ENCODE measurements around the gene IGLL5. TPM values are rescaled to one million over a fixed set of nuclear protein-coding genes. Genes with fewer than 3 reads are reported as not detected.

The IGLL5 gene
- total and polyA plus RNA-seq, 2 donors = 0.69 to 1.6 TPM

DNA sequence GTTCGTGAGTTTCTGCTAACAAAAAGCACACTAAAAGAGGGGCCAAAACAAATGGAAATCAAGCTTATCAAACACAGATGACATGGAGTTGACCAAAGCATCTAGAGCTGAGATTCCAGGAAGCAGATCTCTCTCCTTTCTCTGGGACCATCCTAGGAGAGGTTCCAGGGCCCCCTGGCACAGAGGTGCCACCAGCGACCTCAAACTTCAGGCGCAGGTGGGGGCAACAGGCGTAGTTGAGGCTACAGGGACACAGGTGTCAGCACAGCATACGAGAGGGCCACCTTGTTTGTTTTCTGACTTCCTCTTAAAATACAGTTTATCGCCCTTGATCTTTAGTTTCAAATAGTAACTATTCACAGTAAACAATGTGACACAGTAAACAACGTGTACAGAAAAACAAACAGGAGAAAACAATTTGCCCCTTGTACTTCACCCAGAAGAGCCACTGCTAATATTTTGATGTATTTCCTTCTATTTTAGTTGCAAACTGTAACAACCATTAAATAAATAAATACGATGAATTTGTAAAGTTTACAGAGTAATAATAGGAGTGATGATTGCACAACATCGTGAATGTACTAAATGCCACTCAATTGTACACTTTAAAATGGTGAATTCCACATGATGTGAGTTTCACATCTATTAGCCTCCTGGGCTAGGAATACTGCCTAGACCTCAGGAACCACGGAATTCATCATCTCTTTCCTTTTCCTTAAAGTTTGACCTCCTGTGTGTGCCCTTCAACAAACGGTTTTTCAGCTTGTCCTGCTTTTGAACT lies 52.2 kb downstream of the IGLL5 start:
- H3K36me3 ChIP-seq (ENCODE audit: insufficient read depth) = no peaks in the 10 kb centered on the region
- H3K4me1 ChIP-seq (ENCODE audit: insufficient read depth) = no peaks in the 10 kb centered on the region
- no peak overlapping the region for H3K4me3 ChIP-seq (ENCODE audit: low read depth, low read length)
- 72% methylated on average over 11 of the region's 11 CpGs for WGBS
- no peak overlapping the region for H3K27ac ChIP-seq (ENCODE audit: low read depth)
- DNase-seq (ENCODE audit: extremely low spot score) = no peak

- Histone ChIP-seq H3K27ac (ENCODE audit: low read depth) (no peak overlapping the region), H3K36me3 (ENCODE audit: insufficient read depth) (no peaks in the 10 kb centered on the region), H3K4me1 (ENCODE audit: insufficient read depth) (no peaks in the 10 kb centered on the region), H3K4me3 (ENCODE audit: low read depth, low read length) (no peak overlapping the region)
- 93% methylated on average over 6 of the region's 6 CpGs for WGBS
- DNase-seq (ENCODE audit: extremely low spot score) = no peak
These were observed 53.5 kb downstream of the IGLL5 start for GRCh38 chr22:22940961-22941605.

- H3K4me3 ChIP-seq (ENCODE audit: low read depth, low read length) = no peak overlapping the region
- H3K36me3 ChIP-seq (ENCODE audit: insufficient read depth) = no peaks in the 10 kb centered on the region
- no peaks in the 10 kb centered on the region for H3K4me1 ChIP-seq (ENCODE audit: insufficient read depth)
- DNase-seq (ENCODE audit: extremely low spot score) = no peak
- no peak overlapping the region for H3K27ac ChIP-seq (ENCODE audit: low read depth)
- WGBS = 89% methylated on average over 6 of the region's 6 CpGs
These were observed 54.4 kb downstream of the IGLL5 start for GRCh38 chr22:22941831-22942510.

DNA sequence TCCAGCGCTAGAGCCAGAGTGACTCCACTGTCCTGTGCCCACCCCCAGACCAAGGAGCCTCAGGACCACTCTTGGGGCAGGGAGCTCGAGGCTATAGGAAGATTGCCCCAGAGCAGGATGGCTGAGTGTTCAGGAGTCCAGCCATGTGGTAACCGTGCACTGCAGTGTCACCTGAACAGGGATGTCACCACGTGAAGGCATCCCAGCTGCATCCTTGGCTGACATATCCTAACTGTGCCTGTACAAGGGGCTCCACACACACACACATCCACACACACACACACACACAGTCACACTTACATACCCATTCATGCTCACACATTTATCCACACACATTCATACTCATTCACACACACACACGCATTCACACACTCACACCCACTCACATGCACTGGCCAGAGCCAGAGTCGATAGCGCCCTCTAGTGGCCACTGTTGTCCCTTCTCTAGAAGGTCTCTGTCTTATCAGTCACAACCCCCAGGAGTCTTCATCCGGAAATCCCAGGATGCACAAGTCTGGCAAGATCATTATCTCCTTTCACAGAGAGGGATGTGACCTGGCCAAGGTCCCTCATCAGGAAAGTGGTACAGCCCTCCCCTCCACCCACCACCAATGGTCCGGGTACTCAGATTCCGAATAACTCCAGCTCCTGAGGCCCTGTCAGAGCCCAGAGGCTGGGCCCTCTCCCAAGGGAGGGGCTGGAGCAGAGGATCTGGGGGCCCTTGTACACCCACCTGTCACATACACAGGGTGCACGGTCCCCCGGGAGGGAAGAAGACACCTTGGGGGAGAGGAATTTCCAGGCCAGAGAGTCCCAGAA lies 55.1 kb downstream of the IGLL5 start:
- H3K4me1 ChIP-seq (ENCODE audit: insufficient read depth) = no peaks in the 10 kb centered on the region
- WGBS = 56% methylated on average over 12 of the region's 12 CpGs
- H3K36me3 ChIP-seq (ENCODE audit: insufficient read depth) = no peaks in the 10 kb centered on the region
- no peak for DNase-seq (ENCODE audit: extremely low spot score)
- H3K4me3 ChIP-seq (ENCODE audit: low read depth, low read length) = no peak overlapping the region
- no peak overlapping the region for H3K27ac ChIP-seq (ENCODE audit: low read depth)

- H3K36me3 ChIP-seq (ENCODE audit: insufficient read depth) = no peaks in the 10 kb centered on the region
- no peaks in the 10 kb centered on the region for H3K4me1 ChIP-seq (ENCODE audit: insufficient read depth)
- no peak for DNase-seq (ENCODE audit: extremely low spot score)
- H3K4me3 ChIP-seq (ENCODE audit: low read depth, low read length) = no peak overlapping the region
- no peak overlapping the region for H3K27ac ChIP-seq (ENCODE audit: low read depth)
- 82% methylated on average over 14 of the region's 14 CpGs for WGBS
These were observed 56.1 kb downstream of the IGLL5 start for GRCh38 chr22:22943521-22944267.

DNA sequence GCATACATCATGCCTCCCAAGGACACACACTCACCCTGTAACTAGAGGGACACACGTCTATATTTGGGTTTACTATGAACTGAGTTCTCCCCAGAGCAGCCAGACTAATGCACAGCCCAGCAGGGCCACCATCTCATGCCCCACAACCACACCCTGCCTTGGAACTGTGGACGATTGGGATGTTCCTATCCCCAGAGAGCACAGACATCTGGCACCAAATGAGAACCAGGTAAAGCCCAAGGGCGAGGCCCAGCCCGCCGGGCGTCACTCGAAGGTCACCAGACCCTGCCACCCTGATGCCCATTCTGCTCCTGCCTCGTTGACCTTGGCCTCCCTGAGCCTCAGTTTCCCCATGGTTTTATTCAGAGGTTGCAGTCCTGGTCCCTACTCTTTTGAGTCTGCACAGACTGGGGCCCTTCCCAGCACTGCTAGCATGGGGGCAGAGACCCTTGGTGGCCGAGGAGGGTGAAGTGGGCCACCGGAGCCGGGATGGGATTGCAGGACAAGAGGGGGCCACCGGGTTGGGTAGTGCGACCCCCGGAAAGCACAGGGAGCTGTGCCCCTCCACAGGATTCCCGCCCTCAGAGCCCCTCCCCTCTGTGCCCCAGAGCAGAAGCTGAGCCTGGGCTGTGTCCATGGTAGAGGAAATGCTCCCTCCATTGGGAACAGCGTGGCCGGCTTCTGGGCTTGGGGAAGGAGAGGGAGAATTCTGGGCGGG lies 56.8 kb downstream of the IGLL5 start:
- Histone ChIP-seq H3K4me3 (ENCODE audit: low read depth, low read length) (no peak overlapping the region), H3K27ac (ENCODE audit: low read depth) (no peak overlapping the region), H3K36me3 (ENCODE audit: insufficient read depth) (no peaks in the 10 kb centered on the region), H3K4me1 (ENCODE audit: insufficient read depth) (no peaks in the 10 kb centered on the region)
- WGBS = 73% methylated on average over 18 of the region's 18 CpGs
- DNase-seq (ENCODE audit: extremely low spot score) = no peak

DNA sequence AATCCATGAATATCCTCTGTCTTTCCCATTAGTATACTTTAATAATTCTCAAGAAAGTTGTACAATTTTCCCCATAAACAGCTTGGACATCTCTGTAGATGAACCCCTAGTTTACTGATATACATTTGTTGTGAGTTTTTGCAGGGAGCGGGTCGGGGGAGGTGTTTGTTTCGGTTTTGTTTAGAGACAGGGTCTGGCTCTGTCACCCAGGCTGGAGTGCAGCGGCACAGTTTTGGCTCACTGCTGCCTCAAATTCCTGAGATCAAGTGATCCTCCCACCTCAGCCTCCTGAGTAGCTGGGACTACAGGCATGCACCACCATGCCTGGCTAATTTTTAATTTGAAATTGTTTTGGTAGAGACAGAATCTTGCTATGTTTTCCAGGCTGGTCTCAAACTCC lies 57.6 kb downstream of the IGLL5 start:
- DNase-seq (ENCODE audit: extremely low spot score) = no peak
- H3K27ac ChIP-seq (ENCODE audit: low read depth) = no peak overlapping the region
- 70% methylated on average over 4 of the region's 4 CpGs for WGBS

More for the DNA sequence above, 57.6 kb downstream of the IGLL5 start:
- Histone ChIP-seq H3K36me3 (ENCODE audit: insufficient read depth) (no peaks in the 10 kb centered on the region), H3K4me1 (ENCODE audit: insufficient read depth) (no peaks in the 10 kb centered on the region), H3K4me3 (ENCODE audit: low read depth, low read length) (no peak overlapping the region)

Small RNA genes lying within 50 kb of the gene (small RNA-seq; reads per million reads assigned to genes)
- not detected for gene IGLC4
- not detected for gene IGLC5
- not detected for gene IGLJ1
- not detected for gene IGLJ2
- gene IGLJ3 = not detected
- gene IGLJ4 = not detected
- gene IGLJ5 = not detected
- not detected for gene IGLJ6
- not detected for gene IGLJ7
- not detected for gene IGLV2-5
- gene IGLV3-2 = not detected
- gene IGLV3-4 = not detected
- gene IGLV3-6 = not detected
- gene IGLV3-7 = not detected
- not detected for gene MIR5571

Other genes with a start within 250 kb of the IGLL5 start
- not detected for gene GGTLC2, start 243.2 kb upstream of the IGLL5 start, total RNA-seq
- gene GGTLC2, start 243.2 kb upstream of the IGLL5 start, polyA plus RNA-seq = not detected
- 5.4 TPM for gene GNAZ, start 182.7 kb downstream of the IGLL5 start, total RNA-seq
- 12.2 TPM for gene GNAZ, start 182.7 kb downstream of the IGLL5 start, polyA plus RNA-seq